ENCODE measurements around the gene OR2W1.

The OR2W1 gene

GRCh38 chr6:29045075-29045474 is at the start of gene OR2W1:
OR2W1 (minus strand) TSS chr6:29045175; CDS start chr6:29045175, 0 bp downstream.
- DNase-seq: no peak

GRCh38 chr6:29092957-29093356 is 48.0 kb upstream of the OR2W1 start:
- no peak for DNase-seq

GRCh38 chr6:29087213-29087612 is 42.2 kb upstream of the OR2W1 start, which contains the start of gene OR2B3:
OR2B3 (minus strand) TSS chr6:29087313; CDS start chr6:29087248, 65 bp downstream.
- DNase-seq: no peak

- DNase-seq: no peak
Measured at GRCh38 chr6:29082457-29082856, 37.5 kb upstream of the OR2W1 start.

GRCh38 chr6:29081312-29081711 is 36.3 kb upstream of the OR2W1 start:
- no peak for DNase-seq

GRCh38 chr6:29079203-29079602 is 34.2 kb upstream of the OR2W1 start:
- no peak for DNase-seq

GRCh38 chr6:29071831-29072723 is 27.1 kb upstream of the OR2W1 start:
- DNase-seq: no peak

- no peak for DNase-seq
Measured at GRCh38 chr6:29051680-29052079, 6.7 kb upstream of the OR2W1 start.

GRCh38 chr6:29035951-29036350 is 9.0 kb downstream of the OR2W1 start:
- no peak for DNase-seq

GRCh38 chr6:29028821-29029220 is 16.2 kb downstream of the OR2W1 start:
- no peak for DNase-seq

- DNase-seq: no peak
Measured at GRCh38 chr6:29025927-29026585, 18.9 kb downstream of the OR2W1 start.

- DNase-seq: no peak
Measured at GRCh38 chr6:29021434-29021833, 23.5 kb downstream of the OR2W1 start.

- no peak for DNase-seq
Measured at GRCh38 chr6:29019629-29020028, 25.3 kb downstream of the OR2W1 start.

- DNase-seq: no peak
Measured at GRCh38 chr6:29017428-29017802, 27.6 kb downstream of the OR2W1 start.

GRCh38 chr6:29016559-29017427 is 28.2 kb downstream of the OR2W1 start:
- DNase-seq: peak; percentile 70

GRCh38 chr6:29014729-29015608 is 30.0 kb downstream of the OR2W1 start:
- peak; percentile 3 for DNase-seq

GRCh38 chr6:29011276-29011734 is 33.7 kb downstream of the OR2W1 start:
- DNase-seq: peak; percentile 58

- DNase-seq: no peak
Measured at GRCh38 chr6:29009358-29009757, 35.6 kb downstream of the OR2W1 start.

- no peak for DNase-seq
Measured at GRCh38 chr6:29008089-29008488, 36.9 kb downstream of the OR2W1 start.

- peak; percentile 68 for DNase-seq
Measured at GRCh38 chr6:29005183-29005885, 39.6 kb downstream of the OR2W1 start, which contains the start of gene ZNF311. ZNF311 (minus strand) TSS chr6:29005315; CDS start chr6:29003954, 1,361 bp downstream.

- DNase-seq: no peak
Measured at GRCh38 chr6:28996844-28997510, 48.0 kb downstream of the OR2W1 start.

All from fibroblast of skin of right quadriceps (primary cell).